Esophagus (tissue), 2 donors: Measurements from ENCODE around the gene SERPINA10. TPM values are rescaled to one million over a fixed set of nuclear protein-coding genes. Genes with fewer than 3 reads are reported as not detected.

Experiments
- H3K27ac ChIP-seq, 2 donors: one replicate each; pipeline ENCODE4 v1.5.1; 2013; ENCODE audit warnings: low read depth in 2 of 2, mild to moderate bottlenecking in 2 of 2, inconsistent platforms in 1 of 2, low read length in 1 of 2, moderate library complexity in 1 of 2
- H3K27me3 ChIP-seq, 2 donors: one replicate each; pipeline ENCODE4 v1.6.1; 2013; ENCODE audit warnings: low read length in 2 of 2, control low read depth in 1 of 2, mild to moderate bottlenecking in 1 of 2; ENCODE audit not compliant: insufficient read depth in 2 of 2, control insufficient read depth in 1 of 2
- H3K36me3 ChIP-seq, 2 donors: one replicate each; pipeline ENCODE4 v1.6.1; 2013; ENCODE audit warnings: low read length in 1 of 2; ENCODE audit not compliant: control insufficient read depth in 2 of 2, insufficient read depth in 2 of 2
- H3K4me1 ChIP-seq, 2 donors: one replicate each; pipeline ENCODE4 v1.6.1; 2013; ENCODE audit warnings: low read length in 1 of 2; ENCODE audit not compliant: control insufficient read depth in 2 of 2, insufficient read depth in 2 of 2
- H3K4me3 ChIP-seq, 2 donors: one replicate each; pipeline ENCODE4 v1.5.1; 2013; ENCODE audit warnings: low read length in 2 of 2, mild to moderate bottlenecking in 2 of 2, low read depth in 1 of 2, moderate library complexity in 1 of 2
- H3K9me3 ChIP-seq, 2 donors: one replicate each; pipeline ENCODE4 v1.6.1; 2013; ENCODE audit warnings: mild to moderate bottlenecking in 2 of 2, low read depth in 1 of 2, low read length in 1 of 2, moderate library complexity in 1 of 2; ENCODE audit not compliant: control insufficient read depth in 2 of 2, insufficient read depth in 1 of 2
- WGBS, 2 donors: extraction: QIAGEN DNeasy Blood & Tissue Kit; methylation state at CpG; one replicate each; pipeline ENCODE4 v1.1.7; 2013; 5-methylcytosine and 5-hydroxymethylcytosine counted together
- polyA plus RNA-seq, 2 donors: library from polyadenylated mRNA; stranded (reverse); fragments of 200-250 nt; gene quantifications; one replicate each; pipeline ENCODE4 v1.2.3, GENCODE V29; 2013
- donor health status: healthy with polysubstance abuse.
- donor health status: Bipolar disorder and iron deficiency.

Gene SERPINA10
- polyA plus RNA-seq, result not detected

- Histone ChIP-seq H3K27ac (no peak within 1 kb of the TSS), H3K4me1 (peaks cover 2 to 10% of the 10 kb centered on the region in 2 donors), H3K36me3 (no peaks in the 10 kb centered on the region), H3K4me3 (no peak within 1 kb of the TSS), H3K27me3 (no peaks in the 10 kb centered on the region), H3K9me3 (peaks cover 0 to 2% of the 10 kb centered on the region in 2 donors)
- 69 to 77% methylated on average over 10 of the region's 10 CpGs for WGBS, 2 donors
Measured at GRCh38 chr14:94292872-94293577, at the start of gene SERPINA10. SERPINA10 (minus strand) TSS chr14:94293268; CDS start chr14:94290593, 2,675 bp downstream.

GRCh38 chr14:94342334-94342934, 49.4 kb upstream of the SERPINA10 start:
- Histone ChIP-seq H3K9me3 (no peaks in the 10 kb centered on the region), H3K27ac (peak overlapping the region; percentile 60 to 82), H3K4me3 (no peak overlapping the region), H3K4me1 (peaks cover 2 to 14% of the 10 kb centered on the region in 2 donors), H3K27me3 (no peaks in the 10 kb centered on the region), H3K36me3 (no peaks in the 10 kb centered on the region)
- WGBS, 2 donors, result 27% methylated on average over 2 of the region's 2 CpGs

GRCh38 chr14:94341656-94342333, 48.7 kb upstream of the SERPINA10 start:
- no peak overlapping the region for H3K4me3 ChIP-seq
- no peaks in the 10 kb centered on the region for H3K27me3 ChIP-seq
- 35 to 36% methylated on average over 5 of the region's 5 CpGs for WGBS, 2 donors
- no peaks in the 10 kb centered on the region for H3K9me3 ChIP-seq
- H3K36me3 ChIP-seq, result no peaks in the 10 kb centered on the region
- peak overlapping the region; percentile 60 to 82 for H3K27ac ChIP-seq
- peaks cover 2 to 14% of the 10 kb centered on the region in 2 donors for H3K4me1 ChIP-seq

GRCh38 chr14:94340533-94340932, 47.5 kb upstream of the SERPINA10 start:
- Histone ChIP-seq H3K9me3 (no peaks in the 10 kb centered on the region), H3K4me1 (peaks cover 2 to 12% of the 10 kb centered on the region in 2 donors), H3K27ac (no peak overlapping the region), H3K36me3 (no peaks in the 10 kb centered on the region), H3K4me3 (no peak overlapping the region), H3K27me3 (no peaks in the 10 kb centered on the region)

GRCh38 chr14:94338023-94338422, 45.0 kb upstream of the SERPINA10 start:
- WGBS, 2 donors, result 74 to 80% methylated on average over 2 of the region's 2 CpGs
- H3K9me3 ChIP-seq, result no peaks in the 10 kb centered on the region
- no peak overlapping the region for H3K4me3 ChIP-seq
- H3K4me1 ChIP-seq, result peaks cover 2 to 8% of the 10 kb centered on the region in 2 donors
- no peak overlapping the region for H3K27ac ChIP-seq
- H3K36me3 ChIP-seq, result no peaks in the 10 kb centered on the region
- no peaks in the 10 kb centered on the region for H3K27me3 ChIP-seq

GRCh38 chr14:94337274-94337673, 44.2 kb upstream of the SERPINA10 start:
- Histone ChIP-seq H3K4me3 (no peak overlapping the region), H3K4me1 (peaks cover 2% of the 10 kb centered on the region in 2 donors), H3K27me3 (no peaks in the 10 kb centered on the region), H3K9me3 (no peaks in the 10 kb centered on the region), H3K27ac (no peak overlapping the region), H3K36me3 (no peaks in the 10 kb centered on the region)
- WGBS, 2 donors, result 72 to 78% methylated on average over 6 of the region's 6 CpGs

GRCh38 chr14:94334872-94335271, 41.8 kb upstream of the SERPINA10 start:
- Histone ChIP-seq H3K27ac (no peak overlapping the region), H3K9me3 (no peaks in the 10 kb centered on the region), H3K27me3 (no peaks in the 10 kb centered on the region), H3K36me3 (no peaks in the 10 kb centered on the region), H3K4me1 (no peaks in the 10 kb centered on the region), H3K4me3 (no peak overlapping the region)
- 42 to 45% methylated on average over 4 of the region's 4 CpGs for WGBS, 2 donors

GRCh38 chr14:94332587-94332986, 39.5 kb upstream of the SERPINA10 start:
- no peak overlapping the region for H3K27ac ChIP-seq

GRCh38 chr14:94332063-94332583, 39.1 kb upstream of the SERPINA10 start:
- Histone ChIP-seq H3K36me3 (no peaks in the 10 kb centered on the region), H3K9me3 (no peaks in the 10 kb centered on the region), H3K27ac (no peak overlapping the region), H3K27me3 (no peaks in the 10 kb centered on the region), H3K4me3 (no peak overlapping the region), H3K4me1 (no peaks in the 10 kb centered on the region)
- 69 to 72% methylated on average over 7 of the region's 7 CpGs for WGBS, 2 donors

More at GRCh38 chr14:94332587-94332986, 39.5 kb upstream of the SERPINA10 start:
- no peaks in the 10 kb centered on the region for H3K36me3 ChIP-seq
- H3K27me3 ChIP-seq, result no peaks in the 10 kb centered on the region
- H3K4me3 ChIP-seq, result no peak overlapping the region
- no peaks in the 10 kb centered on the region for H3K4me1 ChIP-seq
- H3K9me3 ChIP-seq, result no peaks in the 10 kb centered on the region
